Measurements from ENCODE around the gene TSPAN9. TPM values are rescaled to one million over a fixed set of nuclear protein-coding genes. Genes with fewer than 3 reads are reported as not detected.
A peak's percentile ranks its signal among the peaks of the same experiment; 100 is the strongest.

Gene TSPAN9
- total RNA-seq, 1 donor from 2014 or later: 40.9 TPM

- Mint-ChIP-seq H3K27ac (ENCODE audit: unreplicated experiment) (no peak overlapping the region), H3K27me3 (ENCODE audit: low read depth, unreplicated experiment) (peaks cover 48% of the 10 kb centered on the region), H3K9me3 (ENCODE audit: unreplicated experiment) (peaks cover 3% of the 10 kb centered on the region), H3K36me3 (ENCODE audit: low read depth, unreplicated experiment) (peaks cover 2% of the 10 kb centered on the region), H3K4me1 (ENCODE audit: low read depth, unreplicated experiment) (no peaks in the 10 kb centered on the region), H3K4me3 (ENCODE audit: unreplicated experiment) (no peak overlapping the region)
- no peaks in the 10 kb centered on the region for H3K4me1 ChIP-seq (ENCODE audit: insufficient read depth, low read length)
- no peak overlapping the region for H2AFZ ChIP-seq (ENCODE audit: low read depth, low read length)
- H3K79me2 ChIP-seq (ENCODE audit: insufficient read depth, low read length): no peaks in the 10 kb centered on the region
- no peak overlapping the region for H3K4me2 ChIP-seq (ENCODE audit: low read length)
- no peaks in the 10 kb centered on the region for H3K36me3 ChIP-seq (ENCODE audit: insufficient read depth, low read length)
- peaks cover 10% of the 10 kb centered on the region for H3K27me3 ChIP-seq (ENCODE audit: insufficient read depth, low read length)
- no peak for DNase-seq (ENCODE audit: low read depth)
- H4K20me1 ChIP-seq (ENCODE audit: insufficient read depth, low read length): no peaks in the 10 kb centered on the region
- no peak for FAIRE-seq
- TF ChIP-seq EZH2 (IDR thresholded peaks at IDR 0.05; ENCODE audit: insufficient read depth, low read length) (no peak), CTCF (IDR thresholded peaks at IDR 0.05; ENCODE audit: insufficient read depth, low read depth, low read length) (no peak)
- H3K9me3 ChIP-seq (ENCODE audit: insufficient read depth, low read depth, low read length): no peaks in the 10 kb centered on the region
- no peak overlapping the region for H3K27ac ChIP-seq (ENCODE audit: low read depth, low read length)
- H3K9ac ChIP-seq (ENCODE audit: low read length): no peak overlapping the region
- no peak overlapping the region for H3K4me3 ChIP-seq (ENCODE audit: insufficient read depth, low read depth, low read length)
These were observed 252.2 kb downstream of the TSPAN9 start for GRCh38 chr12:3329361-3329760.

- H3K36me3 ChIP-seq (ENCODE audit: insufficient read depth, low read length): no peaks in the 10 kb centered on the region
- no peak overlapping the region for H3K9ac ChIP-seq (ENCODE audit: low read length)
- no peak overlapping the region for H3K4me3 ChIP-seq (ENCODE audit: insufficient read depth, low read depth, low read length)
- H3K4me2 ChIP-seq (ENCODE audit: low read length): no peak overlapping the region
- H2AFZ ChIP-seq (ENCODE audit: low read depth, low read length): no peak overlapping the region
- Mint-ChIP-seq H3K9me3 (ENCODE audit: unreplicated experiment) (peaks cover 5% of the 10 kb centered on the region), H3K4me3 (ENCODE audit: unreplicated experiment) (no peak overlapping the region), H3K27ac (ENCODE audit: unreplicated experiment) (no peak overlapping the region), H3K4me1 (ENCODE audit: low read depth, unreplicated experiment) (no peaks in the 10 kb centered on the region), H3K27me3 (ENCODE audit: low read depth, unreplicated experiment) (peaks cover 44% of the 10 kb centered on the region), H3K36me3 (ENCODE audit: low read depth, unreplicated experiment) (peaks cover 2% of the 10 kb centered on the region)
- H3K27ac ChIP-seq (ENCODE audit: low read depth, low read length): no peak overlapping the region
- FAIRE-seq: no peak
- TF ChIP-seq CTCF (IDR thresholded peaks at IDR 0.05; ENCODE audit: insufficient read depth, low read depth, low read length) (no peak), EZH2 (IDR thresholded peaks at IDR 0.05; ENCODE audit: insufficient read depth, low read length) (no peak)
- no peaks in the 10 kb centered on the region for H3K9me3 ChIP-seq (ENCODE audit: insufficient read depth, low read depth, low read length)
- no peaks in the 10 kb centered on the region for H3K79me2 ChIP-seq (ENCODE audit: insufficient read depth, low read length)
- no peak for DNase-seq (ENCODE audit: low read depth)
- no peaks in the 10 kb centered on the region for H4K20me1 ChIP-seq (ENCODE audit: insufficient read depth, low read length)
- H3K4me1 ChIP-seq (ENCODE audit: insufficient read depth, low read length): no peaks in the 10 kb centered on the region
- H3K27me3 ChIP-seq (ENCODE audit: insufficient read depth, low read length): peaks cover 7% of the 10 kb centered on the region
These were observed 253.9 kb downstream of the TSPAN9 start for GRCh38 chr12:3330976-3331510.

GRCh38 chr12:3332188-3332587, 255.0 kb downstream of the TSPAN9 start:
- H2AFZ ChIP-seq (ENCODE audit: low read depth, low read length): no peak overlapping the region
- peak; percentile 13 for DNase-seq (ENCODE audit: low read depth)
- no peak overlapping the region for H3K4me2 ChIP-seq (ENCODE audit: low read length)
- TF ChIP-seq CTCF (IDR thresholded peaks at IDR 0.05; ENCODE audit: insufficient read depth, low read depth, low read length): no peak
- TF ChIP-seq EZH2 (IDR thresholded peaks at IDR 0.05; ENCODE audit: insufficient read depth, low read length): no peak
- Mint-ChIP-seq H3K36me3 (ENCODE audit: low read depth, unreplicated experiment) (peaks cover 2% of the 10 kb centered on the region), H3K27ac (ENCODE audit: unreplicated experiment) (no peak overlapping the region), H3K27me3 (ENCODE audit: low read depth, unreplicated experiment) (peaks cover 44% of the 10 kb centered on the region), H3K4me3 (ENCODE audit: unreplicated experiment) (no peak overlapping the region), H3K9me3 (ENCODE audit: unreplicated experiment) (peaks cover 5% of the 10 kb centered on the region), H3K4me1 (ENCODE audit: low read depth, unreplicated experiment) (no peaks in the 10 kb centered on the region)
- H3K4me1 ChIP-seq (ENCODE audit: insufficient read depth, low read length): peaks cover 3% of the 10 kb centered on the region
- no peaks in the 10 kb centered on the region for H3K36me3 ChIP-seq (ENCODE audit: insufficient read depth, low read length)
- H3K9ac ChIP-seq (ENCODE audit: low read length): no peak overlapping the region
- H3K79me2 ChIP-seq (ENCODE audit: insufficient read depth, low read length): no peaks in the 10 kb centered on the region
- no peaks in the 10 kb centered on the region for H4K20me1 ChIP-seq (ENCODE audit: insufficient read depth, low read length)
- H3K27ac ChIP-seq (ENCODE audit: low read depth, low read length): no peak overlapping the region
- H3K4me3 ChIP-seq (ENCODE audit: insufficient read depth, low read depth, low read length): no peak overlapping the region
- H3K27me3 ChIP-seq (ENCODE audit: insufficient read depth, low read length): peaks cover 7% of the 10 kb centered on the region
- no peak for FAIRE-seq
- H3K9me3 ChIP-seq (ENCODE audit: insufficient read depth, low read depth, low read length): no peaks in the 10 kb centered on the region
